ENCODE measurements around the gene JAG2.

Gene JAG2

GRCh38 chr14:105165761-105166485 lies 2.7 kb downstream of the JAG2 start:
- DNase-seq (ENCODE audit: low read depth in 2 of 2) = no peak

DNA sequence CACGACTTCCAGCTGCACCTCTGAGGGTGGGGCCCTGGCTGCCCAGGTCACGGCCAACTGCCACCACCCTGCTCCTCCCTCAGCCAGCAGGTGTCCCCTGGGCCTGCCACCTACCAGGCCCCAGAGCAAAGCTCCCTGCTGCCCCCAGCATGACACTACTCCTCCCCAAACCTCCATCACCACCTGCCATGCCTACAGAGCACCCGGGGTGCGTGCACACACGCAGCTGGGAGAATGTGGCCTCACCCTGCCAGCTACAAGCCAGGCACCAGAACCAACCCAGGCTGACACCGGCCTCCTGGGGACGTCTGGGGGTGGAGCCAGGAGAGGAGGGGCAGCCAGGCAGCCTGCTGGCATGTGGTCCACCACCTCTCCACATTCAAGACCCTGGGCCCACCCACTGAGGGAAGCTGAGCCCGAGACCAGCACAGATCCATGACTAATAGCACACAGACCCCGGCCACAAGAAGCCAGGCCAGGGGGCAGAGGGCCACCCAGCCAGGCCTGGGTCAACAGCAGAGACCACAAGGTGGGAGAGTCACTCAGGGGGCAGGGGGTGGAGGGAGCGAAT lies 3.4 kb downstream of the JAG2 start:
- DNase-seq (ENCODE audit: low read depth in 2 of 2) = no peak

GRCh38 chr14:105163040-105163742 lies 5.4 kb downstream of the JAG2 start:
- DNase-seq (ENCODE audit: low read depth in 2 of 2) = no peak

GRCh38 chr14:105162669-105162979 lies 6.0 kb downstream of the JAG2 start:
- no peak for DNase-seq (ENCODE audit: low read depth in 2 of 2)

DNA sequence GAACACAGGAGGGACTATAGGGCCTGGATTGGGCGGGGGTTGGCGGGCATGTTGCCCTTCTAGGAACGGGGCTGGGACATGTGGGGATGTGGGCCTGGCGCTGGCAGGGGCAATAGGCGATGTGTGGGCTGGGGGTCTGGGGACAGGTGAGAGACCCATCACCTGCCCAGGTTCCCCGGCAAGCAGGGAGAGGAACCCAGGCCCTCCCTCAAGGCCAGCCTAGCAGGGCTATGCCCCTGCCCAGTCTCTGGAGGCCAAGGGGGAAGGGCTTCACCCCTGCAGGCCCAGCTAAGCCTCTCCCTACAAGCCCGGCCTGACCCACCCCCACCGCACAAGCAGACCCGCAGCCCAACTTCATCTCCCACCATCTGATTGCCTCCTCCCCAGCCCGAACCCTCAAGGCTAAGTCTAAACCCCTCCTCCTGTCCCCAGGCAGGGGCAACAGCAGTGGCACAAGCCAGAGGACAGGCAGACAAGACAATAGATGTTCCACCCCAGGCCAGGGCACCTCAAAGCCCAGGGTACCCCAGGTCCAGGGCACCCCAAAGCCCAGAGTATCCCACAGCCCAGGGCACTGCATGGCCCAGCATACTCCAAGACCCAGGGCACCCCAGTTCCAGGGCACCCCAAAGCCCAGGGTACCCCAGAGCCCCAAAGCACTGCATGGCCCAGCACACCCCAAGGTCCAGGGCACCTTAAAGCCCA lies 6.5 kb downstream of the JAG2 start:
- DNase-seq (ENCODE audit: low read depth in 2 of 2) = no peak

GRCh38 chr14:105161309-105161708 lies 7.3 kb downstream of the JAG2 start:
- no peak for DNase-seq (ENCODE audit: low read depth in 2 of 2)

DNA sequence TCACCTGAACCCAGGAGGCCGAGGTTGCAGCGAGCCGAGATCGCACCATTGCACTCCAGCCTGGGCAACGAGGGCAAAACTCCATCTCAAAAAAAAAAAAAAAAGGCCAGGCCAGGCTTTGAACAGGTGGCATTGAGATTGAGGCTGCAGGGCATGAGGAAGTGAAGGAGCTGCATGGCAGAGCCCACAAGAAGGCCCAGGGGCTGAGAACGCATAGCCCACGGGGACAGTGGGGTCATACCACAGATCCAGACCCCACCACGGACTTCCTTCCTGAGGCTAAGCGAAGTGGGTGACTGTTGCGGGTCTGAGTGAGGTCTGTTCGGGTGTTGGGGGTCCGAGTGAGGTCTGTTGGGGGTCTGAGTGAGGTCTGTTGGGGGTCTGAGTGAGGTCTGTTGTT lies 7.8 kb downstream of the JAG2 start:
- DNase-seq (ENCODE audit: low read depth in 2 of 2) = no peak

GRCh38 chr14:105159344-105159743 lies 9.2 kb downstream of the JAG2 start:
- no peak for DNase-seq (ENCODE audit: low read depth in 2 of 2)

- DNase-seq (ENCODE audit: low read depth in 2 of 2) = no peak
Measured at GRCh38 chr14:105158794-105159193, 9.8 kb downstream of the JAG2 start.

GRCh38 chr14:105157872-105158271 lies 10.7 kb downstream of the JAG2 start:
- DNase-seq (ENCODE audit: low read depth in 2 of 2) = no peak

DNA sequence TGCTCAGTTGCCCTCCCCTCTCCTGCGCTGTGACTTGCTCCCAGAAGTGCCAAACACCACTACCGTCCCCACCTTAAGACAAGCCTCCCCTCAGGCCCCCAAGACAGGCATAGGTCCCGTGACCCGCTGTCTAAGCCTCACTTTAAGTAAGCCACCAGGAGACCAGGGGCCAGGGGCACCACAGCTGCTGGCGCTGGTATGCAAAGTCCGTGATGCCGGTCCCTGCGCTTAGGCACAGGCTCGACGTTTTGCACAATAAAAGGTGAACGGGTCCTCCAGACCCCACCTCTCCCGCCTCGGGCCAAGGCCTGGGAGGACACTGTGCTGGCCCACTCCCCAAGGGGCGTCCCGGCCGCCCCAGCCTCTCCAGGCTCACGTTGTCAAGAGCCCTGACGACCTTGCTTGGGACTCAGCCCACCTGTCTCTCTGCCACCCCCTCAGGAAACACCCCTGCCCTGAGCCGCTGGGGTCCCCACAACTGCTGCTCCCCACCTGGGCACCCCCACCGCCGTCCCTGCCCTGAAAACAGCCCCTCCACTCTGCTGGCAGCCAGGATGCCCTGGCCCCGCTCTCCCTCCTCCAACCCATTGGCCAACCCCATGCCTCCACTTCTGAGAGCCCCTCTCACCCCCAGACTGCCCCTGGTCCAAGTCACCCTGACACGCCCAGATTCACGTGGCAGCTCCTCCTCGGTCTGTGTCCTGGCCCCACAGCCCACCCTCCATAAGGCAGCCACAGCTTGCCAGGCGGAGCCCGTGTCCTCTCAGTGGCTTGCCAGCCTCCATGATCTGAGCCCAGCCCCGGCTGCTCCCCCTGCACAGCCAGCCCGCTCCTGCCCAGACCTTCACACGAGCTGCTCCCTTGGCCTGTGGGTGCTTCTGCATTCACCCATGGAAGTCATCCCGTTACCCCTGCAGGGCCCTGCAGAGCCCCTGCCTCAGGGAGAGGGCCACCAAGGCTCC lies 11.9 kb downstream of the JAG2 start:
- no peak for DNase-seq (ENCODE audit: low read depth in 2 of 2)

DNA sequence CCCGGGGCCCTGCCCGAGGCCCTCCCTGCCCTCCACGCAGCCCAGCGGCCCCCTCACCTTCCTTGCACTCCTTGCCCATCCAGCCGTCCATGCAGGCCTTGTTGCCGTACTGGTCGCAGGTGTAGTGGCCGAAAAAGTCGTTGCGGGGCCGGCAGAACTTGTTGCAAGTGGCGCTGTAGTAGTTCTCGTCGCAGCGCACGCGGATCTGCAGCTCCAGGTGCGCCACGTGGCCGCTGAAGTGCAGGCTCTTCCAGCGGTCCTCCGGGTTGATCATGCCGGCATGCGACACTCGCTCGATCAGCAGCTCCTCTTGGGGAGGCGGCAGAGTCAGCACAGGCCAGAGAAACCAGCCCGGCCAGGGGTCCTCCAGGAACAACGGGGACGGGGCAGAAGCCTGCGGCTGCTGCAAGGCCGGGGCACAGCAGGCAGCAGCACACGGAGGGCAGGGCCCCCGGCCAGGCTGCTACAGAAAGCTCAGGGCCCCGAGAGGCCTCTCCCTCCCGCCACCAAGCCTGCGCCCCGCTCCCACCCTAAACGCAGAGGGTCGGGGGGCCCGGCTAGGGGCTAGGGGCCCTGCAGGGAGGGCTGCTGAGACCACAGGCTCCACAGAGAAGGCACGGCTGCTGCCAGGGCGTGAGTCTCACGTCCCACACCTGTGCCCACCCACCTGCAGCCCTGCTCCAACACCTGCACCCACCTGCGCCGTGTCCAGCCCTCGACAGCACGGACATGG lies 12.7 kb downstream of the JAG2 start:
- DNase-seq (ENCODE audit: low read depth in 2 of 2) = no peak

- DNase-seq (ENCODE audit: low read depth in 2 of 2) = no peak
Measured at GRCh38 chr14:105155071-105155651, 13.4 kb downstream of the JAG2 start.

- no peak for DNase-seq (ENCODE audit: low read depth in 2 of 2)
Measured at GRCh38 chr14:105154476-105154871, 14.1 kb downstream of the JAG2 start.

DNA sequence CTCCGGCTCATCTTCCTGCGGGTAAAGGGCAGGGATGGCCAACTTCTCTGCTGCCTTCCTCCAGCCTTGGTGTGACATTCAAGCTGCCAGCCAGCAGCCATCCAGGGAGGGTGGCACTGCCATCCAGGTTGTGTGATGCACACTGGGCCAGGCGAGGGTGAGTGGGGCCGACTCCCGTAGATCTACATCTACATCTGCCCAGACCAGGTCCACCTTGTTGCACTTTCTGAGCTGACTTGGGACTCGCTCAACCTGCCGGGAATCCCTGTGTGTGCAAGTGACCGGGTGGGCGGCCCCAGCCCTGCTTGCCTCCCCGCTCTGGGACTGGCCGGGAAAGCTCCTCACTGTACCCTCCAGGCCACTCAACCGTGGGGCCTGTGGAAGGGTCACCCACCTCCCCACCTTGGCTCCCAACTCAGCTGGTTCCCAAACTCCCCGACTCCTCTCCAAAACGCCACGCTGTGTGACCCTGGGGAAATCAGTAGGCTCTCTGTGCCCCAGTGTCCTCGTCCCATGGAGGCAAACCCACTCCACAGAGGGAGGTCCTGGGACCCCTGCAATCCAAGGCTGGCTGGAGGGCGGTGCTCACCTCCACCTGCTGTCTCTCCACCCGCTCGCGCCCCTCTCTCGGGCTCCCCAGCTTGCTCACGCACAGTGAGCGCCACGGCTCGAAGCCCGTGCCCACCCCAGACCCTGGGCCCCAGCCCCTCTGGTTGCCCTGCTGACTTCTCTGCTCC lies 14.7 kb downstream of the JAG2 start:
- no peak for DNase-seq (ENCODE audit: low read depth in 2 of 2)

DNA sequence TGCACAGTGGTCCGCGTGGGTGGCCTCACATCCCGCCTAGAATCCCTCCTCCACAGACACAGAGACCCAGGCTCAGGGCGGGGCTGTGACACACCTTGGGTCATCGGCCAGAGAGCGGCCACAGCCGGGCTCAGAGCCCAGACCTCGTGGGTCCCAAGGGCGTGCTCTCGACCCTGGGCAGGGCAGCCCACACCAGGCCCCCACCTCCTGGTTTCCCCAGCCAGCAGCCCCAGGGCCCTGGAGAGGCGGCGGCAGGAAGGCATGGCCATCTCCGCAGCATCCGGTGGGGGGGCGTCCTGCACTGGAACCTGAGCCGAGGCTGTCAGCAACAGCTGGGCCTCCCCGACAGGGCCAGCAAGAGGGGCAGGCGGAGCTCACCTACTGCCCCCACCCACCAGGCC lies 15.2 kb downstream of the JAG2 start:
- DNase-seq (ENCODE audit: low read depth in 2 of 2) = no peak

GRCh38 chr14:105152794-105153241 lies 15.8 kb downstream of the JAG2 start:
- no peak for DNase-seq (ENCODE audit: low read depth in 2 of 2)

- no peak for DNase-seq (ENCODE audit: low read depth in 2 of 2)
Measured at GRCh38 chr14:105151838-105152793, 16.5 kb downstream of the JAG2 start.

Data from stimulated activated CD4-positive, alpha-beta T cell treated with anti-CD3 and anti-CD28 coated beads, Interleukin-4, amount 100 ng/mL, for 48 hours (primary cell).